ENCODE data around the gene TMEM190. TPM values are rescaled to one million over a fixed set of nuclear protein-coding genes. Genes with fewer than 3 reads are reported as not detected.

The TMEM190 gene
- total and polyA plus RNA-seq, 2 of the 8 experiments (the other 6 are each of a cell fraction or from before 2014, with no cell fraction given): 1.6 TPM; not detected in 1

DNA sequence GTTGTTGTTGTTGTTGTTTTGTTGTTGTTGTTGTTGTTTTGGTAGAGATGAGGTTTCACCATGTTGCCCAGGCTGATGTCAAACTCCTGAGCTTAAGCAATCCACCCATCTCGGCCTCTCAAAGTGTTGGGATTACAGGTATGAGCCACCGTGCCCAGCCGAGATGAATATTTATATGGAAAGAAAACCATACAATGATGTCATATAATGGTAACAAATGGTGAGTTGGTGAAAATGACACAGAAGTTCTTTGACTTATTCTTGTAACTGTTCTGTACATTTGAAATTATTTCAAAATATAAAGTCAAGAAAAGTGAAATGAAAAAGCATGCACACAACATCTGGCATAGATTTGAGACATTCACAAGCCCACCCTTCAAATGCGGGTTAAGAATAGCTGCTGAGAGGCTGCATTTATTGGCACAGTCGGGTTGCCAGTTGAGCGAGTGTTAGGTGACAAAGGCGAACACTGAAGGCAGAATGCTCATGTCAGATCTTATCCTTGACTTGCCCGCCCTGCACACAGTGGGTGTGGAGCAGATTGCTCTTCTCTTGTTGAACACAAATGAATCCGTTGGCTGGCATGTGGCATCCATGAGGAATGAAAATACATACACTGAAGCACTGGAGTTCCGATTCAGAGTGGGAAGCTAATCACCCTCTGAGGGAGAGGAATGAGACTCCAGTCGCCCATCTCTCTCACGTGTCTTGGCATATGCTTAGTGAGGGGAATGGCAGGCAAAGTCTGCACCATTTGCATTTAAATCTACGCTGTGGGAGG lies 46.8 kb downstream of the TMEM190 start (continued):
- TF ChIP-seq SP1 (IDR thresholded peaks at IDR 0.05; ENCODE audit: low read depth, low read length) (no peak), KDM5A (IDR thresholded peaks at IDR 0.05; ENCODE audit: low read length) (no peak), GTF2F1 (IDR thresholded peaks at IDR 0.05; ENCODE audit: borderline replicate concordance, low read depth, low read length) (no peak)
